Measurements from ENCODE around the gene RTP3. TPM values are rescaled to one million over a fixed set of nuclear protein-coding genes. Genes with fewer than 3 reads are reported as not detected.
A peak's percentile ranks its signal among the peaks of the same experiment; 100 is the strongest.

RTP3 gene
- total RNA-seq, 1 donor from 2014 or later, result not detected

DNA sequence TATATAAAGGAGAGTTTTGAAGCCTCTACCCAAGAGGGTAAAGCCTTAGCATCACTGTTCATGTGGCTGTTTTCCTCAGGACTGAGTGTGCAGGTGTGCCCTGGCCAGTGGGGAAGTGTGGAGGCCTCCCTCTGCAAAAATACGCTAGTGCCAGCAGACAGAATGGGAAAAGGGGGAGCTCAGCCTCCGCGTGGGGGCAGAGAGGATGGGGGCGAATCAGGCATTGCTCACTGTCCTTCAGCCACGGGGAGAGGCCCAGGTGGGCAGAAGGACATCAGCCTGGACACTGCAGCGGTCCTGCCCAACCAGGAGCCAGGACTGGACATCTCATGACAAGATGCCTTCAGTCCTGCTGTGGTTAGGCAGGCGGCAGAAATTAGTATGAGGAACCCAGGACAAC is 43.2 kb upstream of the RTP3 start:
- Histone ChIP-seq H3K27me3 (ENCODE audit: low read depth) (no peaks in the 10 kb centered on the region), H3K36me3 (no peaks in the 10 kb centered on the region), H3K4me1 (no peaks in the 10 kb centered on the region), H3K27ac (no peak overlapping the region), H3K4me3 (no peak overlapping the region), H3K9me3 (no peaks in the 10 kb centered on the region)
- no peak for ATAC-seq
- no peak for DNase-seq
- TF ChIP-seq, protein P1, sequence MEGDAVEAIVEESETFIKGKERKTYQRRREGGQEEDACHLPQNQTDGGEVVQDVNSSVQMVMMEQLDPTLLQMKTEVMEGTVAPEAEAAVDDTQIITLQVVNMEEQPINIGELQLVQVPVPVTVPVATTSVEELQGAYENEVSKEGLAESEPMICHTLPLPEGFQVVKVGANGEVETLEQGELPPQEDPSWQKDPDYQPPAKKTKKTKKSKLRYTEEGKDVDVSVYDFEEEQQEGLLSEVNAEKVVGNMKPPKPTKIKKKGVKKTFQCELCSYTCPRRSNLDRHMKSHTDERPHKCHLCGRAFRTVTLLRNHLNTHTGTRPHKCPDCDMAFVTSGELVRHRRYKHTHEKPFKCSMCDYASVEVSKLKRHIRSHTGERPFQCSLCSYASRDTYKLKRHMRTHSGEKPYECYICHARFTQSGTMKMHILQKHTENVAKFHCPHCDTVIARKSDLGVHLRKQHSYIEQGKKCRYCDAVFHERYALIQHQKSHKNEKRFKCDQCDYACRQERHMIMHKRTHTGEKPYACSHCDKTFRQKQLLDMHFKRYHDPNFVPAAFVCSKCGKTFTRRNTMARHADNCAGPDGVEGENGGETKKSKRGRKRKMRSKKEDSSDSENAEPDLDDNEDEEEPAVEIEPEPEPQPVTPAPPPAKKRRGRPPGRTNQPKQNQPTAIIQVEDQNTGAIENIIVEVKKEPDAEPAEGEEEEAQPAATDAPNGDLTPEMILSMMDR (IDR thresholded peaks at IDR 0.05), result no peak
- intact Hi-C loops (cut with DNase I), result no loop called here

DNA sequence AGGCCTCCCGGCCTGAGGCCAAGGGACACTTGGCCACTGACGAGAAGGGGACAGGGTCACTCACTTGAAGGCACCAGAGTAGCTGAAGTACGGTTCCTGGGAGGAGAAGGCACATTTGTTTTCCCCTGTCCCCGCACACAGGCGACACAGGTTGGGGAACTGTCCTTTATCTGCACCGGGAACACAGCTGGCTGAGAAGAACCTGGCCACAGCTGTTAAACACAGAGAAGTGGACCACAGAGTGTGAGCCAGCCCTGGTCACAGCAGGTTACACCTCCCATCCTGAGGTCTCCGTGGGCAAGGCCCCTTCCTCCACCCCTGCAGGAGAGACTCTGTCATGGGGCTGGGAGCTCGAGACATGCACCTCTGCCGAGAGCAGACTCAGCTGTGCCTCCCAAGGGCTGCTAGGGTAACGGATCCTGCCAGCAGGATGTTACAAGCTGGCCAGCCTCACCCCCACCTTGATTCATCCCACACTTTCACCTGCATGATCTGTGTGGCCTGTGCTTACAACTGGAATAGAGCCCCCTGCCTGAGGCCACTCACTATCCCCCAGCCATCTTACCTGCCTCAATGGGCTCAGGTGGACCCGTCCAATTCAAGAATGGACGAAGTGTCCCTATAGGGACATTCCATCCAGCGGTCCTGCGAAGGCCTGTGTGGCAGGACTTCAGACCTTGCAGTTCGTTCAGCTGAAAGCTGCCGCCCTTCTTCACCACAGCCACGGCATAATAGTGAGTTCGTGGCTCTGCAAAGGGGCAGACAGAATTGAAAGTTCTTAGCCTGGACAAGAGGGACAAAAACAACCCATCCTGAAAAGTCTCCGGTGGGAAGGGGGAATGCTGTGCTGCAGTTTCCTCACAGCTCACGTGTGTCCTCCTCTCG is 42.3 kb upstream of the RTP3 start:
- DNase-seq (no peak), ATAC-seq (peak in 1 of 2 donors; percentile 25)
- Histone ChIP-seq H3K9me3 (no peaks in the 10 kb centered on the region), H3K36me3 (no peaks in the 10 kb centered on the region), H3K27me3 (ENCODE audit: low read depth) (no peaks in the 10 kb centered on the region), H3K4me3 (no peak overlapping the region), H3K27ac (no peak overlapping the region), H3K4me1 (no peaks in the 10 kb centered on the region)
- TF ChIP-seq, protein P1 (IDR thresholded peaks at IDR 0.05), result no peak
- intact Hi-C loops (cut with DNase I), result no loop called here

DNA sequence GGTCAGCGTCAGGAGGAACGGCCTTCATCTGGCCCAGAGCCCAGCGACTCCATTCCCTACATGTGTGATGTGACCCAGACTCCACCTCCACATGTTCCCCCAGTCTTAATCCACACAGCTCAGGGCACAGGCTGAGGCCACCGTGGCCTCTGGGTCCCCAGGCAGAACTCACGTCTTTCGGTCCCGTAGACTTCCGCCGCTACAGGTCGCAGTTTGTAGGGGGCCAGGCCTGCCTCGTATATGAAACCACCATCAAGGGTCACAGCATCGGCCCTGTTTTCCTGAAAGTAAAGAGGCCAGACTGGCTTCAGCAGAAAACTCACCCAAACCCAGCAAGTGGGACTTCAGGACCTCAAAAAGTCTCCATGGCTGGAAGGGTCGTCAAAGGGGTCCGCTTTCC is 41.7 kb upstream of the RTP3 start:
- intact Hi-C loops (cut with DNase I), result no loop called here
- H3K4me1 ChIP-seq, result no peaks in the 10 kb centered on the region
- DNase-seq (no peak), ATAC-seq (no peak)
- no peaks in the 10 kb centered on the region for H3K27me3 ChIP-seq (ENCODE audit: low read depth)
- H3K27ac ChIP-seq, result no peak overlapping the region
- no peaks in the 10 kb centered on the region for H3K9me3 ChIP-seq
- TF ChIP-seq, protein P1 (IDR thresholded peaks at IDR 0.05), result no peak
- H3K36me3 ChIP-seq, result no peaks in the 10 kb centered on the region
- no peak overlapping the region for H3K4me3 ChIP-seq

DNA sequence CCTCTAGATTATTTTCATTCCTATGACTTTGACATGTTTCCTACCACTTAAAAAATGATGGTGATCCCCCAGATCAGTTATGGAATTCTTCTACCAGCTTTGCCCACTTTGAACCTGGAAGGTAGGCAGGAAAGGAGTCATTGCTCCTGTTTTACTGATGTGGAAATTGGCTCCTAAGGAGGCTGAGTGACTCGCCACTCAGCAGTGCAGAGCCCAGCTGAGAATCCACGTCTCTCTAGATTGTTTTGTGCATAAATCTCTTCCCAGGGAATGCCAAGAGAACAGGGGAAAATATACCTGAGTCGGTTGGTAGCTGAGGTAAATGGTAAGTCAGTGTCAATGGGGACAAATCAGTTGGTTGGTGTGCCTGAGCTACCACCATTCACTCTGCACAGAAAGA is 37.7 kb upstream of the RTP3 start:
- H3K36me3 ChIP-seq, result no peaks in the 10 kb centered on the region
- no peak overlapping the region for H3K4me3 ChIP-seq
- peaks cover 16% of the 10 kb centered on the region for H3K27me3 ChIP-seq (ENCODE audit: low read depth)
- H3K4me1 ChIP-seq, result peaks cover 18% of the 10 kb centered on the region
- no peak for ATAC-seq
- H3K9me3 ChIP-seq, result no peaks in the 10 kb centered on the region
- no peak for DNase-seq
- TF ChIP-seq, protein P1 (IDR thresholded peaks at IDR 0.05), result no peak
- intact Hi-C loops (cut with DNase I), result no loop called here
- no peak overlapping the region for H3K27ac ChIP-seq

DNA sequence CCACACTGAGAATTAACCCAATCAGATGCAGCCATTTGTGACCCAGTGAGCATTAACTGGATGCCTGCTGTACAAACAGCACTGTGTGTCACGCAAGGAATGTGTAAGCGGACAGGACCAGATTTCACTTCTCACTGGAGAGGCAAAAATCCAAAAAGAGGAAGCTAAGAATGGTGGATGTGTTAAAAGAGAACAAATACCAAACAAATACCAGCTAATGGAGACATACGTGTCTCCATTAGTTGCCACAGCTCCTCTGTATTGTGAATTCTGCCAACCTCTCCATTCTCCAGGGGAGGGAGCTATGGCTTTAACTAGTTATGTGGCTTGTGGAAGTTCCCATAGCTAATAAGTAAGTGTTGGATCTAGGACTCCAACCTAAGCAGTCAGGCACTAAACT is 35.7 kb upstream of the RTP3 start:
- intact Hi-C loops (cut with DNase I), result no loop called here
- Histone ChIP-seq H3K9me3 (no peaks in the 10 kb centered on the region), H3K4me3 (peak overlapping the region; percentile 23), H3K27ac (peak overlapping the region; percentile 53), H3K27me3 (ENCODE audit: low read depth) (peaks cover 19% of the 10 kb centered on the region), H3K36me3 (no peaks in the 10 kb centered on the region), H3K4me1 (peaks cover 20% of the 10 kb centered on the region)
- TF ChIP-seq, protein P1 (IDR thresholded peaks at IDR 0.05), result peak; percentile 26
- DNase-seq (no peak), ATAC-seq (peak; percentile 13 to 15)

Measured in lower lobe of right lung (tissue), 2 donors.